PFSK-1 (cell line): Measurements from ENCODE around the gene MBD4.

ENCODE experiments used
- FOXP2 ChIP-seq: optimal IDR thresholded peaks from 2 replicates; pipeline ENCODE3; 2011; ENCODE audit warnings: borderline replicate concordance, control low read depth, inconsistent platforms; ENCODE audit not compliant: insufficient read depth; ENCODE audit errors: extremely low read length, extremely low read depth
- POLR2AphosphoS5 ChIP-seq: IDR thresholded peaks from 2 replicates; pipeline ENCODE4 v1.6.1; 2012; ENCODE audit warnings: low read depth, mild to moderate bottlenecking, control low read depth, low read length, moderate library complexity
- TAF1 ChIP-seq: IDR thresholded peaks from 2 replicates; pipeline ENCODE4 v1.6.1; 2012; ENCODE audit warnings: low read length, control low read depth, borderline replicate concordance; ENCODE audit not compliant: insufficient read depth
- TF ChIP-seq, protein P1 (sequence below), 2 experiments: IDR thresholded peaks; 2 replicates each; pipeline versions ENCODE4 v1.6.1 to v1.8.0; 2011 to 2012; ENCODE audit warnings: low read depth in 2 of 2, low read length in 2 of 2, control low read depth in 1 of 2, inconsistent platforms in 1 of 2, mild to moderate bottlenecking in 1 of 2, moderate library complexity in 1 of 2; ENCODE audit not compliant: insufficient read depth in 1 of 2

DNA sequence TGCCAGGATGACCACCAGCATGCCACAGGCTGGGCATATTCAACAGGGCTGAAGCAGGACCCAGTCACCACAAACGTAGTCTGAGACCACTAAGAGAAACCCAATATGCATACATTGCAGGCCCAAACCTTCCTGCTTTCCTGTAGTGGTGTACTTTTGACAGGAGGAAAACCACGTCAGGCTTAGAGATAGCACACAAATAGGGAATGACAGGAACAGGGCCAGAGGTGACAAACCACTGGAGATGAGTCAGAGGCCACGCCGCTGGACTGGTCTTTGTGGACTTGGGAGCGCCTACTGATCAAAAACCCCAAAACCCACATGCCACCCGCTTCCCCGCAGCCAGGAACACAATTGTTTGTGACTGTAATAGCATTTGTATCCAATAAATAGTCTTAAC lies 7.7 kb downstream of the MBD4 start:
- TF ChIP-seq TAF1 = no peak
- TF ChIP-seq POLR2AphosphoS5 = no peak
- TF ChIP-seq, protein P1, sequence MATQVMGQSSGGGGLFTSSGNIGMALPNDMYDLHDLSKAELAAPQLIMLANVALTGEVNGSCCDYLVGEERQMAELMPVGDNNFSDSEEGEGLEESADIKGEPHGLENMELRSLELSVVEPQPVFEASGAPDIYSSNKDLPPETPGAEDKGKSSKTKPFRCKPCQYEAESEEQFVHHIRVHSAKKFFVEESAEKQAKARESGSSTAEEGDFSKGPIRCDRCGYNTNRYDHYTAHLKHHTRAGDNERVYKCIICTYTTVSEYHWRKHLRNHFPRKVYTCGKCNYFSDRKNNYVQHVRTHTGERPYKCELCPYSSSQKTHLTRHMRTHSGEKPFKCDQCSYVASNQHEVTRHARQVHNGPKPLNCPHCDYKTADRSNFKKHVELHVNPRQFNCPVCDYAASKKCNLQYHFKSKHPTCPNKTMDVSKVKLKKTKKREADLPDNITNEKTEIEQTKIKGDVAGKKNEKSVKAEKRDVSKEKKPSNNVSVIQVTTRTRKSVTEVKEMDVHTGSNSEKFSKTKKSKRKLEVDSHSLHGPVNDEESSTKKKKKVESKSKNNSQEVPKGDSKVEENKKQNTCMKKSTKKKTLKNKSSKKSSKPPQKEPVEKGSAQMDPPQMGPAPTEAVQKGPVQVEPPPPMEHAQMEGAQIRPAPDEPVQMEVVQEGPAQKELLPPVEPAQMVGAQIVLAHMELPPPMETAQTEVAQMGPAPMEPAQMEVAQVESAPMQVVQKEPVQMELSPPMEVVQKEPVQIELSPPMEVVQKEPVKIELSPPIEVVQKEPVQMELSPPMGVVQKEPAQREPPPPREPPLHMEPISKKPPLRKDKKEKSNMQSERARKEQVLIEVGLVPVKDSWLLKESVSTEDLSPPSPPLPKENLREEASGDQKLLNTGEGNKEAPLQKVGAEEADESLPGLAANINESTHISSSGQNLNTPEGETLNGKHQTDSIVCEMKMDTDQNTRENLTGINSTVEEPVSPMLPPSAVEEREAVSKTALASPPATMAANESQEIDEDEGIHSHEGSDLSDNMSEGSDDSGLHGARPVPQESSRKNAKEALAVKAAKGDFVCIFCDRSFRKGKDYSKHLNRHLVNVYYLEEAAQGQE (IDR thresholded peaks at IDR 0.05; ENCODE audit: insufficient read depth in 1 of 2, low read depth in 2 of 2, low read length in 2 of 2) = no peak
- TF ChIP-seq FOXP2 = no peak
